ENCODE measurements around the gene SAMMSON. TPM values are rescaled to one million over a fixed set of nuclear protein-coding genes. Genes with fewer than 3 reads are reported as not detected.

The SAMMSON gene
- total RNA-seq, 1 donor from 2014 or later = not detected

DNA sequence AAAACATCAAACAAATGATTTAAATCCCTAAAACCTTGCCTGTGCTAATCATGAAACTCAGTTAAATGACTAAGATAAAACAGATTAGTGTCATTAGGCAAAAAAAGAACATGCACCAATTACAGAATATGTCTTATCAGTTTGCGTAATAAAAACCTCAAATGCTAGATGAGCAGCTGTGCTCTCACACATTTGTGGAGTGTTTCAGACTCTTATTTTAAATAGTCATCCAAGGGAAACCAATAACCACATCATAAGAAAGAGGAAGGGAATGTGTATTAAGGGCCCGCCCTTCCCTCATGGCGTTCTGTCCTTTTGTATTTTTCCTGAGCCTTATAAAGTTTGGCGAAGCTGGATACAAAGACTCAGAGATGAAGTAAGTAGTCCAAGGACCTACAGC lies 6.6 kb downstream of the SAMMSON start:
- no peak for ATAC-seq (ENCODE audit: low read depth)

DNA sequence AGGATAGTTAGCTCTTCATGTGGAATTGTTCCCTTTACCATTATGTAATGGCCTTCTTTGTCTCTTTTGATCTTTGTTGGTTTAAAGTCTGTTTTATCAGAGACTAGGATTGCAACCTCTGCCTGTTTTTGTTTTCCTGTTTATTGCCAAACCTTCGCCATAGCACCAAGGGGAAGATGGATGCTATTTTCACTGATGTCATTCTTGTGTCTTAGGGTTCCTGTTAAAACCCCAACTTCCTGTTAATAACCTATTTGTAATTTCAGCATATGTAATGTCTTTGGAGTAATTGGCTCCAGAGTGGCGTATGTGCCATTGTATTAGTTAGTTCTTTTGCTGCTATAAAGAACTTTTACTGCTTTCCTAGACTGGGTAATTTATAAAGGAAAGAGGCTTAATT lies 10.8 kb downstream of the SAMMSON start:
- Mint-ChIP-seq H3K9me3 (no peaks in the 10 kb centered on the region), H3K4me3 (no peak overlapping the region), H3K4me1 (no peaks in the 10 kb centered on the region), H3K27ac (no peak overlapping the region), H3K27me3 (no peaks in the 10 kb centered on the region), H3K36me3 (ENCODE audit: low read depth) (no peaks in the 10 kb centered on the region)
- ATAC-seq (ENCODE audit: low read depth) = no peak
- no peak for DNase-seq
- TF ChIP-seq, protein P1, sequence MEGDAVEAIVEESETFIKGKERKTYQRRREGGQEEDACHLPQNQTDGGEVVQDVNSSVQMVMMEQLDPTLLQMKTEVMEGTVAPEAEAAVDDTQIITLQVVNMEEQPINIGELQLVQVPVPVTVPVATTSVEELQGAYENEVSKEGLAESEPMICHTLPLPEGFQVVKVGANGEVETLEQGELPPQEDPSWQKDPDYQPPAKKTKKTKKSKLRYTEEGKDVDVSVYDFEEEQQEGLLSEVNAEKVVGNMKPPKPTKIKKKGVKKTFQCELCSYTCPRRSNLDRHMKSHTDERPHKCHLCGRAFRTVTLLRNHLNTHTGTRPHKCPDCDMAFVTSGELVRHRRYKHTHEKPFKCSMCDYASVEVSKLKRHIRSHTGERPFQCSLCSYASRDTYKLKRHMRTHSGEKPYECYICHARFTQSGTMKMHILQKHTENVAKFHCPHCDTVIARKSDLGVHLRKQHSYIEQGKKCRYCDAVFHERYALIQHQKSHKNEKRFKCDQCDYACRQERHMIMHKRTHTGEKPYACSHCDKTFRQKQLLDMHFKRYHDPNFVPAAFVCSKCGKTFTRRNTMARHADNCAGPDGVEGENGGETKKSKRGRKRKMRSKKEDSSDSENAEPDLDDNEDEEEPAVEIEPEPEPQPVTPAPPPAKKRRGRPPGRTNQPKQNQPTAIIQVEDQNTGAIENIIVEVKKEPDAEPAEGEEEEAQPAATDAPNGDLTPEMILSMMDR (IDR thresholded peaks at IDR 0.05) = no peak
- ChIA-PET POLR2A (no interaction called here), CTCF (no interaction called here)
- intact Hi-C loops (cut with micrococcal nuclease) = no loop called here

More for the DNA sequence above, 6.6 kb downstream of the SAMMSON start:
- Mint-ChIP-seq H3K4me1 (no peaks in the 10 kb centered on the region), H3K36me3 (ENCODE audit: low read depth) (no peaks in the 10 kb centered on the region), H3K27me3 (no peaks in the 10 kb centered on the region), H3K9me3 (no peaks in the 10 kb centered on the region), H3K4me3 (no peak overlapping the region), H3K27ac (no peak overlapping the region)
- TF ChIP-seq, protein P1 (IDR thresholded peaks at IDR 0.05) = no peak
- intact Hi-C loops (cut with micrococcal nuclease) = no loop called here
- DNase-seq = no peak
- POLR2A ChIA-PET = no interaction called here
- CTCF ChIA-PET = no interaction called here

DNA sequence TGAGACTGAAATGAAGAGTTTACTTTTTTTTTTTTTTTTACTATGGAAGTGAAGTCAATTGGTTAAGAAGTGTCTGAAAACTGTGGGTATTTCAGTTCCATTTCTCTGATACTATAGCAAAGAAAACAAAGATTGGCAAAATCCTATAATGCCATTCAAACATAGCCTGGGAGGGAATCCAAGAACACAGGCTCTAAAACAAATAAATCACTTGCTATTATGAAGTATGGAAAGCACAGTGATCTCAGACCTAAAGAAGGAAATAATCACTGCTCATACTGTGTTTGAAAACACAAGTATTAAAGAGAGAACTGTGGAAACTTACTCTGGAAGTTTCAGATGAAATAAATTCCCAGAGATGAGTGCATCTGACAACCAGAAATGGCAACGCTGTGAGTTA lies 12.0 kb downstream of the SAMMSON start:
- TF ChIP-seq, protein P1 (IDR thresholded peaks at IDR 0.05) = no peak
- DNase-seq (no peak), ATAC-seq (ENCODE audit: low read depth) (no peak)
- H3K9me3 Mint-ChIP-seq = no peaks in the 10 kb centered on the region
- H3K36me3 Mint-ChIP-seq (ENCODE audit: low read depth) = no peaks in the 10 kb centered on the region
- ChIA-PET CTCF (no interaction called here), POLR2A (no interaction called here)
- H3K4me1 Mint-ChIP-seq = no peaks in the 10 kb centered on the region
- intact Hi-C loops (cut with micrococcal nuclease) = no loop called here
- H3K27me3 Mint-ChIP-seq = no peaks in the 10 kb centered on the region
- no peak overlapping the region for H3K27ac Mint-ChIP-seq
- H3K4me3 Mint-ChIP-seq = no peak overlapping the region

DNA sequence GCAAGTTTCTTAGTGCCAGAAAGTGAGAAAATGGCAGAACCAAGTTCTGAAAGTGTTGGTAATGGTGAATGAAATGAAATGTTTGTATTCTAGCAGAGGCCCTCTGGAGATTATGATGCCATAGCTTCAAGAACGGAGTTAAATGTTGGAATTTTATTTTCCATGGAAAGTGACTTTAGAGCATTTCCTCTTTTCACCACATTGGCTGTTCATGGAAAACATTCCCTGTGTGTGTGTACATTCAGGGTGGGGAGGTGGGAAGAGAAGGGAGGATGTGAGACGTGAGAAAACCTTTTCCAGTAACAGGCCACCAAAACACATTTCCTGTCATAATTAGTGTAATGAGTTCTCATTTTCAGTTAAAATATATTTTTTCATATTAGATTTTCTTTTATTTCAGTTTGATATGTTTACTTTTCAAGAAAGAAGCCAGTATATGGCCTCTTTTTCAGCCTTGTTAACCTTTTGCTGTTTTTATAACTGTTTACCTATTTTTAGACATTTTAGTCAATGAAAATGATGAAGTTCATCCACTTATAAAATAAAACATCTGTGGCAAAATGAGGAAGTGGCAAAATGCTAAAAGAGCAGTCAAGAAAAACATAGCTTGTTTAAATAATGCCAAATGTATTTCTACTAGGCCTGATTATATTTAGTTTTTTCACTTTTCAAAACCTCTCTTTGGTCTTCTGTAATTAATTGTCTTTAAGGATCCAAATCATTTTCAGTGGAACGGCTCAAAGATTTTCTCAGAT lies 21.6 kb downstream of the SAMMSON start:
- CTCF ChIA-PET = no interaction called here
- intact Hi-C loops (cut with micrococcal nuclease) = no loop called here
- ATAC-seq (ENCODE audit: low read depth) (no peak), DNase-seq (no peak)
- Mint-ChIP-seq H3K4me3 (peak overlapping the region; percentile 3), H3K27ac (peak overlapping the region; percentile 54), H3K27me3 (no peaks in the 10 kb centered on the region), H3K4me1 (peaks cover 17% of the 10 kb centered on the region), H3K36me3 (ENCODE audit: low read depth) (no peaks in the 10 kb centered on the region), H3K9me3 (no peaks in the 10 kb centered on the region)
- TF ChIP-seq, protein P1 (IDR thresholded peaks at IDR 0.05) = no peak
- POLR2A ChIA-PET = no interaction called here

DNA sequence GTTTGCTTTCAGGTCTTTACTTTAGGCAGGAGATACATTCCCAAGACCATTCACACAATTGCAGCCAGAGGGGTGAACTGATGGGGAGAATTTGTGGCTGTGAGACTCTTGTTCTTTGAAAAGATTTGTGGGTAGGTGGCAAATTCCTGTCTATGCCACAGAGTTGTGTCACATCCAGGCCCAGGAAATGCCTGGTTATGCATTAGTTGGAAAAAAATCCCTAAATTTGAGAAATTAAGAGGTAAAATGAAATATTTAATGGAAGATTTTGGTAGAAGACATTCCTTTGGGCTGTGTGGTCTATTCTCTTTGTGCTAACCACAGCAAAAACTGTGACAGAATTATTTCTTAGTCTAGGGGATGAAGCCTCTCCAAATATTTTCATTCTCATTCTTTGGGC lies 28.8 kb downstream of the SAMMSON start:
- no peaks in the 10 kb centered on the region for H3K4me1 Mint-ChIP-seq
- no peak overlapping the region for H3K27ac Mint-ChIP-seq
- peaks cover 3% of the 10 kb centered on the region for H3K27me3 Mint-ChIP-seq
- ATAC-seq (ENCODE audit: low read depth) (no peak), DNase-seq (no peak)
- TF ChIP-seq, protein P1 (IDR thresholded peaks at IDR 0.05) = no peak
- H3K4me3 Mint-ChIP-seq = no peak overlapping the region
- no peaks in the 10 kb centered on the region for H3K36me3 Mint-ChIP-seq (ENCODE audit: low read depth)
- H3K9me3 Mint-ChIP-seq = no peaks in the 10 kb centered on the region
- intact Hi-C loops (cut with micrococcal nuclease) = no loop called here
- CTCF ChIA-PET = no interaction called here
- POLR2A ChIA-PET = no interaction called here
